NCI-H1105 (cell line): ENCODE results near the gene FNIP2.
"Not testable (repeated sequence)": the region's sequence is repeated elsewhere in the genome, so short reads cannot be mapped to it uniquely, and the experiment has no call there.

Source experiments
- DNase-seq: peaks from one replicate; lab custom pipeline; 2025; lab: John Stamatoyannopoulos, UW

The FNIP2 gene

GRCh38 chr4:158814636-158815330 is 46.0 kb downstream of the FNIP2 start:
- DNase-seq, result no peak

DNA sequence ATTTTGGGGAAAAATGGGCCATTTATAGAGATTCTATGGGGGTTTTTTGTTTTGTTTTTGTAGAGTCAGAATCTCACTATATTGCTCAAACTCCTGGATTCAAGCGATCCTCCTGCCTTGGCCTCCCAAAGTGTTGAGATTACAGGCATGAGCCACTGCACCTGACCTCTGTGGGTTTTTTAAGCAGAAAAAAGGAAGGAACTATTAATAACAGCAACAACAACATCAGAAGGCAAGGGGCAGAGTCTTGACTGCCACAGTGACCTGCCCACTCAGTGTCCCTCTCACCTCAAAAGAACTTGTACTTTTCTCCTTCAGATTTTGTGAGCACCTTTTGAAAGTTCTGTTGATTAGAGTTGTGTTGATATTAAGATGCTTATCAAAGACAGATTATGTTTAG is 48.1 kb downstream of the FNIP2 start:
- no peak for DNase-seq

GRCh38 chr4:158817562-158818296 is 48.9 kb downstream of the FNIP2 start:
- no peak for DNase-seq

- DNase-seq, result no peak
Measured at GRCh38 chr4:158818560-158819140, 49.8 kb downstream of the FNIP2 start.

DNA sequence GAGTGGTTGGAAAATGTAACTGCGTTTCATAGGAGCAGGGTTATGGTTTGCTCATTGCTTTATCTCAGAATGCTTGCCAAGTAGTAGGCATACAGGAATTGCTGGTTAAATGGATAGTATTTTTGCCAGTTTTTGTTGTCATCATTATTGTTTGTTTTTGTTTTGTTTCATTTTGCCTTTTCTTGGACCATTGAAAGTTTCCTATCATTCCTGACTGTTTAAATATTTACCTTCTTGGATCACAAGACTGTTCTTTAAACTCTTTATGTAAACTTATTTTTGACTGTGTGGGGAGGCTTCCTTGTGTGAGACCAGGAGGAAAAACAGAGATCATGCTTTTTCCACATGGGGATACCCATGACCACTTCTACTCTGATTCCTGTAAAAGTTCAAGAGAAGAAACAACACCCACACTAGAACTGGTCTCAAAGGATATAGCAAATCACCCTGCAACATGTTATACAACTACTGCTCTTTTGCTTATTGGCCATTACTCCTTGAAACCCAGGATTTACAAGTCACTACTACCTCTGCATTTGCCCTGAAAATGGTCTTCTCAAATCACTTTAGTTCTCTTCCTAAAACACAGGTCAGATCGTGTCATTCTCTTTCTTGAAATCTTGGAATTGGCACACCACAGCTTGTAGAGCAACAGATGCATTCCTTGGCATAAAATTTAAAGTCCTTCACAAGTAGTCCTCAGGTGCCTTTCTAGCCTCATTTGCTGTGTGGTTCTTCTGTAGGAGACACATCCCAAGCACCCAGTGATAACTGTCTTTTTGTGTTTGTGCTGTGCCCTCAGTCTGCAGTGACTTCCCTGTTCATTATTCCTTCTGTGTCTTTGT is 51.3 kb downstream of the FNIP2 start:
- no peak for DNase-seq

GRCh38 chr4:158821228-158821971 is 52.6 kb downstream of the FNIP2 start:
- no peak for DNase-seq

GRCh38 chr4:158822348-158822747 is 53.5 kb downstream of the FNIP2 start:
- DNase-seq, result no peak

DNA sequence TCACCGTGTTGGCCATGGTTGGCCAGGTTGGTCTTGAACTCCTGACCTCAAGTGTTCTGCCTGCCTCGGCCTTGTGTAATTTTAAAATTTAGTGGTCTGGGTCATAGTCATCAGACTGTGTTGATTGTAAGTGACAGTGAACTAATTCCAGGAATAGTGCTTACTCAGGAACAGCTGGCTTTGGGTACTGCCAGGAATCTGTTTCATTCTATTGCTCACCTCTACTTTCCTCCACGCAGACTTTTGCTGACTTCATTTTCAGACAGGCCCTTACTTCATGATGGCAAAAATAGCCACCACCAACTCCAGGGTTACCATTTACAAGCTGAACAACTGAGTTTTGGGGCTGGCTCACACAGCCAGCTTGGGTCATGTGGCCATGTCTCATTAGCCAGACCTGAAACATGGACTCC is 54.6 kb downstream of the FNIP2 start:
- no peak for DNase-seq

DNA sequence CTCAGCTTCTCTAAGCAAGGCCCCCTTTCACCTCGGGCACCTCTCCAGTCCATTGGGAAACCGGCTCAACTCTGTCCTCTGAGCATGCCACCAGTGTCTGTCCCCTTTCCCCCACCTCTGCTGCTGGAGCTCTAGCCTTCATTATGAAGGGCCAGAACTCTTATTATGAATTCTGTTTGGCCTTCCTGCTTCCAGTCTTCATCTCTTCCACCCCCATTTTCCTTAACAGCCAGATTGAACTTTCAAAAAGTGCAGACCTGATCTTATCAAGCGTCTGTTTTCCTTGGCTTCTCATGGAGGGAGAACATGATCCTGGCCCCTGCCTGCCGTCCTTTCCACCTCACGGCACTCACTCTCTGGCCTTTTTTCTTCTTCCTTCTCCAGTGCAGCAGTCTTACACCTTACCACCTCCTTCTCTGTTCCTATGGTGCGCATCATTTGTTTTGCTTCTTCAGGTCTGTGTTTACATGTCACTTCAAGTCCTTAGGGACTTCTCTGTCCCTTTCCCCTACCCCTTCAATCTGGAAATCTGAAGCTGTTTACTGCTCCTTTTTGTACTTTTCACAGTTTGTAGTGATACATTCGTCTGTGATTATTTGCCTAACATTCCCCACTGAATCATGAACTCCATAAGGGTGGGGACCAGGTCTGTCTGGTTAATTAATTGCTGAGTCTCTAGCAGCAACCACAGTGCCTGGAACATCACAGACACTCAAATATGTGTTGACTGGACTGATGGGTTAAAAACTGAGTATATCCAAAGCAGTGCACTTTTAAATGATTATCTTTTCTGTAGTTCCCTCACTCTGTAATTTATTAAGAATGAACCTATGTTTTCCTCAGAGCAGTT is 55.8 kb downstream of the FNIP2 start:
- no peak for DNase-seq

GRCh38 chr4:158825433-158826036 is 56.7 kb downstream of the FNIP2 start:
- no peak for DNase-seq

- no peak for DNase-seq
Measured at GRCh38 chr4:158826057-158826456, 57.2 kb downstream of the FNIP2 start.

GRCh38 chr4:158826882-158827281 is 58.1 kb downstream of the FNIP2 start:
- no peak for DNase-seq

- DNase-seq, result no peak
Measured at GRCh38 chr4:158827543-158827981, 58.7 kb downstream of the FNIP2 start.

DNA sequence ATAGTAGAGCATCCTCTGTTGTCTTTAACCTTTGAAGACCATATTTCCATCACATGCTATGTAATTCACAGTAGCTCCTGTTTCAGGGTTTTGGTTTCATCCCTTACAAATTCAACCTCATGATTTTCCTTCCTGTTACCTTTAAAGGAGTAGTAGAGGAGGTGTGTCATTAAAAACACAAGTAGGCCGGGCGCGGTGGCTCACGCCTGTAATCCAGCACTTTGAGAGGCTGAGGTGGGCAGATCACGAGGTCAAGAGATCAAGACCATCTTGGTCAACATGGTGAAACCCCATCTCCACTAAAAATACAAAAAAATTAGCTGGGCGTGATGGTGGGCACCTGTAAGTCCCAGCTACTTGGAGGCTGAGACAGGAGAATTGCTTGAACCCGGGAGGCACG is 59.3 kb downstream of the FNIP2 start:
- DNase-seq, result not testable (repeated sequence)

GRCh38 chr4:158829254-158829653 is 60.4 kb downstream of the FNIP2 start:
- no peak for DNase-seq

DNA sequence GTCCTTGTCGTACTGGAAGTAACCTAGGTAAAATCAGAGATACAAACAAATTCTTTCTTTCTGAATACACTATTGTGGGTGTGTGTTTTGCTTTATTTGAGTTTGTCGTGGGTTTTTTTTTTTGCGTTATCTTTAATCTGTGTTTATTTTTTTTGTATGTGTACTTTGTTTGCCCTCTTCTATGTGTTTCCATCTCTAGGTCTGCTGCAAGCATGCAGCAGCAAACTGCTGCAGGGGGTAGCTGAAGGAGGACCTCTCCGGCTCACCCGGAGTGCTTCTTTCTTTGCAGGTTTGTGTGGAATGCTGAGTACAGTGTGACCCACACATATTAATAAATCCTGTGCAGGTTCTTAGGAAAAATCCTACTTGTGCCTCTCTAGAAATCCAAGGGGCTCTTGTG is 64.8 kb downstream of the FNIP2 start:
- DNase-seq, result no peak

GRCh38 chr4:158835226-158836001 is 66.6 kb downstream of the FNIP2 start:
- no peak for DNase-seq

GRCh38 chr4:158836002-158836369 is 67.2 kb downstream of the FNIP2 start:
- DNase-seq, result no peak

- no peak for DNase-seq
Measured at GRCh38 chr4:158836828-158837449, 68.1 kb downstream of the FNIP2 start.
